GM12872 (cell line): ENCODE measurements around the gene SHLD1.

Source experiments
- TF ChIP-seq, protein P1 (sequence below): IDR thresholded peaks from 3 replicates; pipeline ENCODE4 v1.5.1; 2011; ENCODE audit warnings: low read depth, mild to moderate bottlenecking, low read length, moderate library complexity; ENCODE audit not compliant: insufficient read depth

The SHLD1 gene

DNA sequence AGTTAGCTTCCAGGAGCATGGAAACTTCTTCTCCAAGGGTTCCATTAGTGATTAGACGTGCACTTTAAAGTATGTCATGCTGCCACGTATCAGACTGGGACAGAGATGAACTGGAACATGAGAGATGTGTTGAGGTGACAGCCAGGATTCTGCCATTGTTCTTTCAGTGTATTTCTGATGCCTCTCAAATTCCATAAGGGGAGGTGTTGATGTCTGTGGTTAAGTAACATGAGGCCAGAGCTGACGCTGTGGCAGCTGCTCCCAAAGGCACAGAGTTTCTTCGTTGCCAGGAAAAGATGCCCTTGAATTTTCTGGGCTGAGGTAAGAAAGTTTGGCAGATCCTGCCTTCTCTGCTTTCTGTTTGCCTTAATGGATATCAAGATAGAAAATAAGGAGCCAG, 136.6 kb downstream of the SHLD1 start:
- TF ChIP-seq, protein P1, sequence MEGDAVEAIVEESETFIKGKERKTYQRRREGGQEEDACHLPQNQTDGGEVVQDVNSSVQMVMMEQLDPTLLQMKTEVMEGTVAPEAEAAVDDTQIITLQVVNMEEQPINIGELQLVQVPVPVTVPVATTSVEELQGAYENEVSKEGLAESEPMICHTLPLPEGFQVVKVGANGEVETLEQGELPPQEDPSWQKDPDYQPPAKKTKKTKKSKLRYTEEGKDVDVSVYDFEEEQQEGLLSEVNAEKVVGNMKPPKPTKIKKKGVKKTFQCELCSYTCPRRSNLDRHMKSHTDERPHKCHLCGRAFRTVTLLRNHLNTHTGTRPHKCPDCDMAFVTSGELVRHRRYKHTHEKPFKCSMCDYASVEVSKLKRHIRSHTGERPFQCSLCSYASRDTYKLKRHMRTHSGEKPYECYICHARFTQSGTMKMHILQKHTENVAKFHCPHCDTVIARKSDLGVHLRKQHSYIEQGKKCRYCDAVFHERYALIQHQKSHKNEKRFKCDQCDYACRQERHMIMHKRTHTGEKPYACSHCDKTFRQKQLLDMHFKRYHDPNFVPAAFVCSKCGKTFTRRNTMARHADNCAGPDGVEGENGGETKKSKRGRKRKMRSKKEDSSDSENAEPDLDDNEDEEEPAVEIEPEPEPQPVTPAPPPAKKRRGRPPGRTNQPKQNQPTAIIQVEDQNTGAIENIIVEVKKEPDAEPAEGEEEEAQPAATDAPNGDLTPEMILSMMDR: no peak

DNA sequence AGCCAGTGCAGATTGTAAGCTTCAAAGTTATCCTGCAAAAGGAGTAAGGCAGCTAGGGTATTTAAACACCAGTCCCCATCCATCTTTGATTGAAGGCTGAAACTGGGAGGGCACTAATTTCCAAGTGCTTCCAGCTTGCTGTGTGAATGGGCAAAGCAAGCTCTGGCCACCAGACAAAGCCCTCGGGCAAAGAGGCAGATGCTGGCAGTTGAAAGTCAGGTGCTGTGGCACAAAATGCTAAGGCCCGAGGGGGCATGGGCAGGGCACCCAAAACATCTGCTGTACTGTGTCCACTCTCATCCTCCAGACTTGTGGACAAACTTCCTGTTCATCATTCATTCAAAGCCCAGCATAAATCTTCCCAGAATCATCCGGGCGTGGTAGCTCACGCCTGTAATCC, 137.2 kb downstream of the SHLD1 start:
- TF ChIP-seq, protein P1: no peak

DNA sequence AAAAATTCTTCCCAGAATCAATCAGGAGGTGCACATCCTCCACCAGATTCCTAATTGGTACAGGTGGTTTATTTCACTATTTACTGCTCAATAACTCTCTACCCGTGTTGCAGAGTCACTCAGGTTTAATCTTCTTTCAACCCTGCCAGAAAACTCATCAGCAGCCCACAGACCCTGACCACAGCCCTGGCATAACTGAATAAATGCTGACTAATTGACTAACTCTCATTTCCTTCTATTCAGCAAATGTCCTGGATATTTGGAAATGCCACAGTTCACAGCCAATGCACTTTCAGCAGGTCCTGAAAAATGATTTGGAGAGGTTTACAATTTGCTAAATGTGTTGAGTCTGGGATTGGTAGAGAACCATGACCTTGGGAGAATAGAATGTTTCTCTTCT, 137.8 kb downstream of the SHLD1 start:
- TF ChIP-seq, protein P1: no peak

DNA sequence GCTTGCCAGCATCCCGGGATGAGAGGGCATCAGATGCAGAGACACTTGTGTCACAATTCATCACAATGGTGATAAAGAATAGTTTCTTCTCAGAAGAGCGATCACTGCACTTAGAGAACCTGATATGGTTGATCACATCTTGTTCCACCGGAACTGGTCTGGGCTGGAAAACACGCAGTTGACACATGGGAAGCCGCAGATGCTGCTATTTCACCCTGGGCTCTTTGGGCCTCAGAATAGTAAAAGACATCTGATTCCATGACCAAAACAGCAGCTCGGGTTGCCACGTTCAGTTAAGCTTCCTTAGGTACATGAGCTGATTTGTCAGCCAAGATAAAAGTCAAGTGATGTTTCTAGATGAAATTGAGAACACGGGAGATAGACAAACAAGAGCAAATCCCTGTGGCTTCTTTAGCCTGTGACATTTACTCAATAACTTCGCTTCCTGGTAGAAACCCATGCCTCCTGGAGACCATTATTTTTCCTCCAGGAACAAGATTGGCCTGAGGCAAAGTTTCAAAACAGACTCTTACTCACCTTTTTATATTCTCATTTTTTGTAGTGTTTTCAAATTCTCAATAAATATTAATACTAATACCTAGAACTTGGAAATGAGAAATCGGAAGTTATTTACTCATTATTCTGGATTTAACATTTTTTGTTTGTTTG, 140.7 kb downstream of the SHLD1 start:
- TF ChIP-seq, protein P1: no peak

DNA sequence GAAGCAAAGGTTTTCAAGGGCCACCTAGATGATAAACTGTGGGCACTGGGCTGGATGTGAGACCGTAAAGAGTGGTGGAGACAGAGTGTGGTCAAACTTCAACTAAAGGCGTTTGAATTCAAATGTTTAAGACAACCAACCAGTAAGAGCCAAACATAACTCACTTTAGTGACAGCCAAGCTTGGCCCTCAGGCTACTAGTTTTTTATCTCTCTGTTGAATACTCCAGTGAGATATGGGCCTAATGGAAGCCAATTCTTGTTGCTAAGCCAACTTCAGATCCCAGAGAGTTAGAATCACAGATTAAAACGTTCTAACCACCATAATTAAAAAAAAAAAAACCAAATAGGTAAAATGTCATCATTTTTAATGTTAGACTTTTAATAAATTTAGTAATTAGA, 142.9 kb downstream of the SHLD1 start:
- TF ChIP-seq, protein P1: no peak

DNA sequence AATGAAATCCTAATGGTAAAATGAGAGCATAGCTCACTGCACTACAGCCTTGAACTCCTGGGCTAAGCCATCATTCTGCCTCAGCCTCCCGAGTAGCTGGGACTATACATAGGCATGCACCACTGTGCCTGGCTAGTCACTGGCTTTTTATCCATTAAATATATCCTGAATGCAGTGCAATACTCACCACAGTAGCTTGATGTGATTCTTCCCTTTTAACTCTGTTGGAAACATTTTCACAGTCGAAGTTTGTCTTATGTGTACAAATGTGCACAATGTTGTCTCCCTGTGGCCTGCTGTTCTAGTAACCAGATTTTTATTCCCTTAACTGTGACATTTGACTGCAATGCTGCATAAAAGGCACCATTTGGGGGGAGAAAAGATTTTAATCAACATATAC, 143.4 kb downstream of the SHLD1 start:
- TF ChIP-seq, protein P1: no peak

DNA sequence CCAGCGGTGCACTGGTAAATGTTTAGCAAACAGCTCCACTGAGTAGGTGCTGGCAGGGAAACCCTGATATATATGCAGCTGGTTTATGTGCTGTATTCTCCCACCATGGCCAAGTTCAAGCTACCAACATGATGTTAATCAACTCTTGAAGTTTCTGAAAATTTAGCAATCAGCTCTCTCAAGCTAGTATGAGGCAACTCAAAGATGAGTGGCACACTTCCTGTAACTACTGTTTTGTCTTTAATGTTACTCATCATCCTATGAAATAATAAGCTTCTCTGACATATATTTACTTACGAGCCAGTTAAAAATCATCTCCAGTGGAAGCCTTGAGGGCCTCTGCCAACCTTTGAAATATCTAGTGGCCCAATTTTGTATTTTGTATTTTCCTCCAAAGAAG, 145.4 kb downstream of the SHLD1 start:
- TF ChIP-seq, protein P1: no peak

DNA sequence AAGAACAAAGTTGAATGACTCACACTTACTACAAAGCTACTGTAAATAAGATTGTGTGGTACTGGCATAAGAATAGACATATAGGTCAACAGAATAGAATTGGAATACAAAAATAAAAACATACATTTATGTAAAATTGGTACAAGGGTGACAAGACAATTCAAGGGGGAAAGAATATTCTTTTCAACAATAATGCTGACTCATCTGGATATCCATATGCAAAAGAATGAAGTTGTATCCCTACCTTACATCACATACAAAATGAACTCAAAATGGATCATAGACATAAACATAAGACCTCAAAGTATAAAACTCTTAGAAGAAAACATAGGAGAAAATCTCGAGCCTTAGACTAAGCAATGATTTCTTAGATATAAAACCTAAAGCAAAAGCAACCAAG, 149.2 kb downstream of the SHLD1 start:
- TF ChIP-seq, protein P1: no peak
